Mononuclear cell (primary cell): Measurements from ENCODE around the gene WDR5B. TPM values are rescaled to one million over a fixed set of nuclear protein-coding genes. Genes with fewer than 3 reads are reported as not detected.
A peak's percentile ranks its signal among the peaks of the same experiment; 100 is the strongest.
"Not testable (repeated sequence)": the region's sequence is repeated elsewhere in the genome, so short reads cannot be mapped to it uniquely, and the experiment has no call there.

Experiments used
- H3K27me3 ChIP-seq: 2 replicates; pipeline ENCODE4 v1.6.0; 2011; ENCODE audit warnings: low read length, control low read depth; ENCODE audit not compliant: insufficient read depth
- H3K4me1 ChIP-seq: 2 replicates; pipeline ENCODE4 v1.5.1; 2011; ENCODE audit warnings: mild to moderate bottlenecking, low read length, control low read depth; ENCODE audit not compliant: insufficient read depth
- H3K4me3 ChIP-seq: 2 replicates; pipeline ENCODE4 v1.5.1; 2011; ENCODE audit warnings: mild to moderate bottlenecking, low read length, moderate library complexity
- H3K9me3 ChIP-seq: 2 replicates; pipeline ENCODE4 v1.5.1; 2011; ENCODE audit warnings: low read depth, mild to moderate bottlenecking, control low read depth, low read length
- total RNA-seq: library from RNA; depleted of rRNA; stranded (reverse); fragments of >200 nt; gene quantifications from one replicate; pipeline ENCODE4 v1.2.3, GENCODE V29; 2012

Gene WDR5B
- total RNA-seq, 1 donor, result 6.0 TPM

DNA sequence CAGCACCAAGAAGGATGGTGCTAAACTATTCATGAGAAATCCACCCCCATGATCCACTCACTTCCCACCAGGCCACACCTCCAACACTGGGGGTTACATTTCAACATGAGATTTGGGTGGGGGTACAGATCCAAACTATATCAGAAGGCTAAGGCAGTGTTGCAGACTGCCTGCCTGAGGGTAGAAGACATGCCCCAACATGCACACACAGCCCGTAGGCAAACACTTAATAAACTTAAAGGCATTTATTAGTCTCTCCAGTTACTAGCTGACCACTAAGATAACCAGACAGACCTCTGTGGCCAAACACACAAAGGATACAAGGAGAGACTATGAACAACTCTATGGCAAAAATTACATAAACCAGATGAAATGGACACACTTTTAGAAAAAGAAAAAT lies 21.7 kb downstream of the WDR5B start:
- Histone ChIP-seq H3K4me3 (no peak overlapping the region), H3K4me1 (no peaks in the 10 kb centered on the region), H3K9me3 (no peaks in the 10 kb centered on the region), H3K27me3 (no peaks in the 10 kb centered on the region)

DNA sequence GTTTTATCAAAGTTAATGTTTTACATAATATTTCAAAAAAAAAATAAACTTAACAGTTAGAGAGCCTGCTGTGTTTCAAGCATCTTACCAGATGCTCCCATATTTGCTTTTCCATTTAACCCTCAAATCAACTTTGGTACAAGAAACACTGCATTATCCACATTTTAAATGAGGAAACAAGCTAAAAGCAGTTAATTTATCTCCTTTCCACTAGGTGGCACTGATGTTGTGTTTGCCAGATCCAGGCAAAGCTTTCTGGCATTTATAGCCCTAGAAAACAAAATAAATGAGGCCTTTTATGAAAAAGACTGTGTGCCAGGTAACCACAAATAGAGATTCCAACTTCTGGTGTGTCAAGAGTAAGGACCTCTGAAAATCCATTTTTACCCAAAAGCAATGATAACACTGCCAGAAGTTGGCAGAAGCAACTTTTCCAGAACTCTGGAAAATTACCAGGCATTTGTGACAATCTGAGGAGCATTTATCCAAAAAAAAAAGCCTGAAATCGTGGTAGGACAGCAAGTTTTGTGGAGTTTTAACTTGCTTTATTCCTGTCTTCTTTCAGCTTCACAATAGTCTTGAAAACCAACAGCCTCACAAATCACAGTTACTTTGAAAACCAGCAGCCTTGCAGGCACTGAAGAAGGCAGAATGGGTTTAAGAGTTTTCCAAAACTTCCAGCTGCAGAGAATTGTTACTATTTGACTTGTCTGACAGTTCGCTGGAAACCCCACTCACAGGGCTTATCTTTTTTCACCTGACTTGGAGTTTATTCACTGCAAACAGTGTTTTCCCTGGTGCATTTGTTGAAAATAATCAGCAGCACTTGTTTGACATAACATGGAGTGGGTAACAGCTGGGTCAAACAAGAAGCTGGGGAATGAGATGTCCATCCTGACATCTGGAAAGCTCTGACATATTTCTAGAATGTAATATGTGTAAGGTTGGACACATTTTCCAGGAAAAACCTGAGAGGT lies 22.7 kb downstream of the WDR5B start:
- no peaks in the 10 kb centered on the region for H3K27me3 ChIP-seq

DNA sequence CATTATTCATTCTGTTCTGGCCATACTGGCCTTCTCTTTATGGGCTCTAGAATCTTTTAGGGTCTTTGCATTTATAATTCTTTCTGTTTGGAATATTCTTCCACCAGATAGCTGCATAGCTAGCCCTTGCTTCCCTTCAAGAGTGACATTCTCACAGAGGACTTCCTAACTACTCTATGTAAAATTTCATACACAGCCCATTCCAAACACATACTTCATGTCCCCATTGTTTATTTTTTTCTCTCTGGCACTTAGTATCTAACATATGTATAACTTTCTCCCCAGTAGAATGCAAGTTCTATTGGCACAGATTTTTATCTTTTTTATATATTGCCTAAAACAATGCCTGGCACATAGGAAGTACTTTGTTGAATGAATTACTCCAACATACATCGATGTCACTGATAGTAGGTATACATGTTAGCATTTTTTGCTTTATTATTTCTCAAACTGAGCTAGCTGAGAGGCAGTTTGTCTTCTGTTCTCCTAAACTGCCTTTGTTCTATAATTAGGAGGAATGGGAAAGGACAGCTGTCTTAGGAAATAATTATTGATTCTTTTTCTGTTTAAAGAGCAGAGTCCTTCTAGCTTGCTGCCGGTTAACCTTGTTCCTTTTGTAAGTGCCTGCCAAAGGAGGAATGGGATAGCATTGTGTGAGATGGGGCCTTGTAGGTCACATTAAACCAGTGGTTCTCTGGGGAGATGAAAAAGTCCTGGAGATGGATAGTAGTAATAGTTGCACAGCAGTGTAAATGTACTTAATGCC lies 24.0 kb downstream of the WDR5B start:
- H3K4me1 ChIP-seq, result no peaks in the 10 kb centered on the region
- no peaks in the 10 kb centered on the region for H3K27me3 ChIP-seq
- H3K9me3 ChIP-seq, result no peaks in the 10 kb centered on the region
- no peak overlapping the region for H3K4me3 ChIP-seq

More for the DNA sequence above, 22.7 kb downstream of the WDR5B start:
- no peaks in the 10 kb centered on the region for H3K9me3 ChIP-seq
- H3K4me3 ChIP-seq, result no peak overlapping the region
- H3K4me1 ChIP-seq, result no peaks in the 10 kb centered on the region

DNA sequence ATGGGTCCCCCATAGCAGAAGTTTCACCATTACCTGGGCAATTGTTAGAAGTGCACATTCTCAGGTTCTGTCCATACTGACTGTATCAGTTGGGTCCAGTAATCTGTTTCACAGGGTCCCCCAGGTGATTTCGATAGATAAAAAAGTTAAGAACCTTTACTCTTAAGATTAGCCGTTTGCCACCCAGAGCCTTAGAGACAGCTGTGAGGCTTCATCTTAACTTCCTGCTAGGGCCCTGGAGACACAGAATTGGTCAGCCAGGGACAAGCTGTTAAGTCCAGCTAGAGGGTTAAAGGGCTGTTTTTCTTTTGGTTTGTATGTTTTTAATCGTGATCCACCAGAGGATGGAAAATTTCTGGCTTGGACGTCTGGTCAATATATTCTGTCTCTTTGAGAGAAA lies 25.2 kb downstream of the WDR5B start:
- Histone ChIP-seq H3K4me3 (no peak overlapping the region), H3K4me1 (no peaks in the 10 kb centered on the region), H3K27me3 (no peaks in the 10 kb centered on the region), H3K9me3 (no peaks in the 10 kb centered on the region)

DNA sequence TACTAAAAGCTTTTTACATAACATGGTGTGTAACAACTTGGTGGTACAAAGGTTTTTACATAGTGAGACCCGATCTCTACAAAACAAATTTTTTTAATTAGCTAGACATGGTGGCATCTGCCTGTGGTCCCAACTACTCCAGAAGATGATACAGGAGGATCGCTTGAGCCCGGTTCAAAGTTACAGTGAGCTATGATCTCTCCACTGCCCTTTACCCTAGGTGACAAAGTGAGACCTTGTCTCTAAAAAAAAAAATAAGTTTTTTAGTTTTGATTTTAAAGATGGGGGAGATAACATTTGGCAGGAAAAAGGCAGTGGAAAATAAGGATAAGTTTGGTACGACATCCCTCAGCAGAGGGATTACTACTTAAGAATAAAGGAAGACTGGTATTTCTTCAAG lies 26.0 kb downstream of the WDR5B start:
- Histone ChIP-seq H3K4me3 (no peak overlapping the region), H3K4me1 (peaks cover under 1% of the 10 kb centered on the region), H3K9me3 (no peaks in the 10 kb centered on the region), H3K27me3 (no peaks in the 10 kb centered on the region)

DNA sequence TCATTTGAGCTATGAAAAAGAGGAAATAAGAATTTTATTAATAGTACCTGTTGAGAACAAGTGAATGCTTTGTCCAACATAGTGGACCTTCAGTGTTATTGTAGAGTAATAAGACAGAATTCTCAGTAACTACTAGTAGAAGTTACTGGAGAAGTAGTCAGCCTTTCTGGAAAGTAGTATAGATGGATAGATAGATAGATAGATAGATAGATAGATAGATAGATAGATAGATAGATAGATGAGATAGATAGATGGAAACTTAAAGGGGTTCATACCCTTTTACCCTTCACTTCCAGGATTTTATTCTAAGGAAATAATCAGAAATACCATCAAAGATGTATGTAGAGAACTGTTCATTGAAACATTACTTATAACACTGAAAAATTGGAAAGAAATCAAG lies 26.7 kb downstream of the WDR5B start:
- Histone ChIP-seq H3K4me1 (peaks cover 7% of the 10 kb centered on the region), H3K9me3 (no peaks in the 10 kb centered on the region), H3K27me3 (no peaks in the 10 kb centered on the region), H3K4me3 (no peak overlapping the region)

DNA sequence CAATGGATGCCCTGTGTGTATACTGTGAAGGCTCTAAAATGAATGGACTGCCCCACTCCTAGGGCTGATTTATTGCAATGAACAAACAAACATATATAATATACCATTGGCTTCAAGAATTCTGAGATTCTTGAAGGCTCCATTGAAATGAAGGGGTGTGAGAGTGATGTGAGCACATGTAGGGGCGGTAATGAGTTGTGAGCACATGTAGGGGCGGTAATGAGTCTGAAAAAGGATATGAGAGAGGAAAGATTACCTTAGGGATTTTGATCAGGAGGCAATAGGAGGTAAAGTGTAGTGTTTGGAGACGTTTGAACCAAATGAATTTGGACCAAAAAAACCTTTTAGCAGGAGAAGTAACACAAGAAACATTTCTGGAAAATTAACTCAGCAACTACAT lies 28.2 kb downstream of the WDR5B start:
- Histone ChIP-seq H3K4me3 (no peak overlapping the region), H3K27me3 (no peaks in the 10 kb centered on the region), H3K4me1 (peaks cover 15% of the 10 kb centered on the region), H3K9me3 (no peaks in the 10 kb centered on the region)

DNA sequence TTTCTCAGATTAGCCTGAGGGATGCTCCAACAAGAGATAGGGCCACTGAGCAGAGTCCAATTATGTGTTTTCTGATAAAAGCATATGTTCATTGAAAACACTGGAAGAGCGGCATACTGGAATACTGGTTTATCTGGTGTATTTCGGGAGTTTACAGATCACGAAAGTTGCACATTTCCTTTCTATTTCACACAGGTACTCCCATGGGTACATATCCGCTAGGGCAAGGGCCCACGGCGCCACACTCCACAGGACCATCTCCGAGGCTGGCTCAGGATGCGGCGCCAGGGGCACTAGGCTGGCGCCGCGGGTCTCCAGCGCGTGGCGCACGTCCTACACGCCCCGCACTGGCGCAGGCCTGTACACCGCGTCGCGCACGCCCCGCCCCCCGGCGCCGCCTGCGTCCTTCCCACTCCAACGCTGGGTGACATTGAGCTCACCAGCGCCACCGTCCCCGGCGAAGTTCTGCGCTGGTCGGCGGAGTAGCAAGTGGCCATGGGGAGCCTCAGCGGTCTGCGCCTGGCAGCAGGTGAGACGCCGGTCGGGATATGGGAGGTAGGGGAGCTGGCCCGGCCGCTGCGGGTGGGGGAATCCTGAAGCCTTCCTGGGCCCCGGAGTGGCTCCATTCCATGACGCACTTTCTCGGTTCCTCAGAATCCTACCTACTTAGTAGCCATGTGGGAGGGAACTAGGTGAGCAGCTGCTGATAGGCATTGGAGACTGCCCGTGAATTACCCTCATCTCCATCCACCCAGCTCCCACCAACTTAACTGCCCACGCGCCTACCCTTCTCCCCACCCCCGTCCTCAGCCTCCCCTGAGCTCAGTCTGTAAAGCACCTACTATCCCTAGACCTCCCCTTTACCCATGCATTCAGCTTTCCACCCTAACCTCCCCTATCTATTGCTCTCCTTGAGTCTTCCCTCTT lies 31.8 kb downstream of the WDR5B start, which contains the start of gene FAM162A:
Gene FAM162A (plus strand): TSS at position 412 of the 927 bp plus-strand sequence. CDS start 84 bp downstream, at position 496.
- H3K4me1 ChIP-seq, result peaks cover 22% of the 10 kb centered on the region
- no peaks in the 10 kb centered on the region for H3K27me3 ChIP-seq
- H3K9me3 ChIP-seq, result no peaks in the 10 kb centered on the region
- H3K4me3 ChIP-seq, result peak within 1 kb of the TSS; percentile 80

DNA sequence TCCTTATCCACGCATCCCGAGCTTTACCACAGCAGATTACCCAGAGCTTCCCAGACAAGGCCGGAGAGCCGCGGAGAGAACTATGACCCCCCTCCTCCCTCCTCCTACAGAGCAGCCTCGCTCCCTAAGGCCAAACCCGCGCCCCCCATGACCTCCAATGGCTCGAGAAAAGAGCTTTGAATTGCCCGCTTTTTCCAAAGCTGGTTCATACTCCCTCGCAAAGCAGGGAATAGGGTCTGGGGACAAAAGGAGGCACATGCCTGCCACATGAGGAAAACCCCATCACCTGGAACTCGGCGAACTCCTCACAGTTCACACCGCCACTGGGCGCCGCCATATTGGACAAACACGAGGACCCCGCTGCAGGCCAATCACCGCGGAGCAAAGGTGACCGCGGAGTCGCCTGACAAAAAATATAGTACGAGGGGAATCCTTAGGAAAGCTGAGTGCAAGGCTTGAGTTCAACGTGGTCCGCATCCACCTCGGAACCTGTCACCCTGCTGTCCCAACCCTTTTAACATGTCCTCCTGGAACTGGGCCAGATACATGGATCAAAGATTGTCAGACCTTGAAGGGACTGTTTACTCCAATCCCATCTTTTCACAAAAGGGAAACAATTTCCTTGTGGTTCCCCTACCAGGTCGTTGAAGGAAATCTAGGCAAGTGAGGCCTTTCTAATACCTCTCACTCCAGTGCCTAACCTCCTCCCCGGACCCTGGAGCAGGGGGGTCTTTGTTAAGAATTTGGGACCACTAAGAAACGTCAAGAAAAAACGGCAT lies 32.8 kb downstream of the WDR5B start, which contains the start of gene MIX23:
Gene MIX23 (minus strand): TSS at position 344 of the 779 bp plus-strand sequence. CDS start 7 bp downstream, at position 337.
- Histone ChIP-seq H3K4me3 (peak within 1 kb of the TSS; percentile 80), H3K9me3 (no peaks in the 10 kb centered on the region), H3K27me3 (no peaks in the 10 kb centered on the region), H3K4me1 (peaks cover 23% of the 10 kb centered on the region)

DNA sequence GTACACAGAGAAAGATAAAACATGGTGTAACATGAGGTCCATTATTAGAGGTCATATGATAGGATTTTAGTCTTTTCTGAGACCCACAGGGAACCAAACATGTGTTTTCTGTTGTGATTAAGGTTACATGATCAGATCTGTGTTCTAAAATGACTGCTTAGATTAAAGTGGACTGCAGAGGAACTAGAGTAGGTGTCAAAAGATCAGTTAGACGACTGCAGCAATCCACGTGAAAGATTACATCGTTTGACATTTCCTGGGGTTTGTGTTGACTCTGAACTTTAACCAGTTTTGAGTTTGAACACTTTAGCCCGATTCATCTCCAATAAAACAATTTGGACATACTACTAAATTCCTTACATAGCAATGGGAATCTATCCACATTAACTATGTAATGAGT lies 37.9 kb downstream of the WDR5B start:
- H3K9me3 ChIP-seq, result no peaks in the 10 kb centered on the region
- peaks cover 10% of the 10 kb centered on the region for H3K4me1 ChIP-seq
- H3K27me3 ChIP-seq, result no peaks in the 10 kb centered on the region
- no peak overlapping the region for H3K4me3 ChIP-seq

DNA sequence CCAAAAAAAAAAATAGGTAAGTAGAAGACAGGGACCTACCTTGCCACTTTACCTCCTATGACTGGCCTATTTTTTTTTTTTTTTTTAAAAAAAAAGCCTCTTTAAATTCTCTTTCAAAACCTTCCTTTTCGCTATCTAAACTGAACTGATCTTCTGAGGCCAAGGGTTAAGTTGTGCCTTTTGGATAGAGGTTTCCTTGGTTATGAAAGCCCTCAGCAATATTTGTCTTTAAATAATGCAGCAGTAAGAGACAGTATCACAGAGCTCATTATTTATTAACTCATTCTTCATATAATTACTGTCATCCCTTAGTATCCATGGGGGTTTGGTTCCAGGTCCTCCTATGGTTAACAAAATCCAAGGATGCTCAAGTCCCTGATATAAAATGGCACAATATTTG lies 41.8 kb downstream of the WDR5B start:
- H3K4me3 ChIP-seq, result no peak overlapping the region
- H3K4me1 ChIP-seq, result peaks cover 13% of the 10 kb centered on the region
- no peaks in the 10 kb centered on the region for H3K27me3 ChIP-seq
- H3K9me3 ChIP-seq, result no peaks in the 10 kb centered on the region

DNA sequence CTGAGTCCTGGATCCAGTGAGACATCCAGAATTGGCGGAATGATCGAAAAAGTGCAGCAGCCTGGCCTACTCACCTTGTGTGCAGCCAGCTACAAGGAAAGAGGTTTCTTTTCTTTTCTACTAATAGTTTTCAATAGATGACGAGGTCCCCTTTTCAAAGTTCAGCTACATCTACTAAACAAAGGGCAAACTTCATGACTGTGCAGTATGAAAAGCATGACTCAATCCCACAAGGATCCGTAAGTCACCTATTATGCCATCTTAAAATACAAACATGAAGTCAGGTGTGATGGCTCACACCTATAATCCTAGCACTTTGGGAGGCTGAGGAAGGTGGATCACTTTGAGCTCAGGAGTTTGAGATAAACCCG lies 49.5 kb downstream of the WDR5B start:
- Histone ChIP-seq H3K4me1 (peaks cover 12% of the 10 kb centered on the region), H3K9me3 (no peaks in the 10 kb centered on the region), H3K4me3 (no peak overlapping the region), H3K27me3 (no peaks in the 10 kb centered on the region)

DNA sequence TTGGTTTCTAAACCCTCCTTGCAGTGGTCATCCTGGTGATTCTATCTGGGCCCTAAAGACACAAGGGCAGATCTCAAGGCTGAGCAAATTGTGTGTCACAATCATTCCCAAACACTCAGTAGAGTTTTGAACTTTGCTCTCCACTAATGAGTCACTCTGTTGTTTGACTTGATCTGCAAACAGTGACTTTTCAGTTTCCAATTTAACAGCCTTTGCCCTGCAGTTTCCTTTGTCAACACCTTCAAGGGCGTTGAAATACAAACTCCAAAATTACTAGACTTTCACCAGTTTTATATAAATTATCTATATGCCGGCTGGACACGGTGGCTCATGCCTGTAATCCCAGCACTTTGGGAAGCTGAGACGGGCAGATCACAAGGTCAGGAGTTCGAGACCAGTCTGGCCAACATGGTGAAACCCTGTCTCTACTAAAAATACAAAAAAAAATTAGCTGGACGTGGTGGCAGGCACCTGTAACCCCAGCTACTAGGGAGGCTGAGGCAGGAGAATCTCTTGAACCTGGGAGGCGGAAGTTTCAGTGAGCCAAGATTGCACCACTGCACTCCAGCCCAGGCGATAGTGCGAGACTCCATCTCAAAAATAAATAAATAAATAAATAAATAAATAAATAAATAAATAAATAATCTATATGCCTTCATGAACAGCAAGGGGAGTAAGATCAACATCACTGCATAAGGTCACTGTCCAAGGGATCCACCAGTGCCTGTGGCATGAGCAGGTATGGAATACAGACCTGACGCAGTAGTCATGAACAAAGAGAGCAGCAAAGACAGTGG lies 50.1 kb downstream of the WDR5B start:
- H3K9me3 ChIP-seq, H3K27me3 ChIP-seq, H3K4me3 ChIP-seq, H3K4me1 ChIP-seq: not testable (repeated sequence)
